ENCODE results near the gene PXDN.

PXDN gene

GRCh38 chr2:1586923-1587840 lies 157.1 kb downstream of the PXDN start:
- no peak overlapping the region for H3K27ac ChIP-seq (ENCODE audit: insufficient read depth, low read length, poor library complexity, severe bottlenecking)
- DNase-seq = no peak
- H3K36me3 ChIP-seq (ENCODE audit: control insufficient read depth, insufficient read depth, low read length) = no peaks in the 10 kb centered on the region

GRCh38 chr2:1586251-1586922 lies 157.9 kb downstream of the PXDN start:
- DNase-seq = no peak

More at GRCh38 chr2:1586923-1587840, 157.1 kb downstream of the PXDN start:
- Histone ChIP-seq H3K4me3 (ENCODE audit: insufficient read depth, low read depth, low read length, poor library complexity, severe bottlenecking) (no peak overlapping the region), H3K9me3 (ENCODE audit: control insufficient read depth, low read length) (no peaks in the 10 kb centered on the region), H3K4me1 (ENCODE audit: control insufficient read depth, insufficient read depth, low read length, poor library complexity, severe bottlenecking) (no peaks in the 10 kb centered on the region), H3K27me3 (replicated peaks; ENCODE audit: control insufficient read depth, insufficient read depth, low read length, poor library complexity, severe bottlenecking) (no peaks in the 10 kb centered on the region)

GRCh38 chr2:1585635-1586034 lies 158.7 kb downstream of the PXDN start:
- no peak overlapping the region for H3K4me3 ChIP-seq (ENCODE audit: insufficient read depth, low read depth, low read length, poor library complexity, severe bottlenecking)
- no peaks in the 10 kb centered on the region for H3K4me1 ChIP-seq (ENCODE audit: control insufficient read depth, insufficient read depth, low read length, poor library complexity, severe bottlenecking)
- no peaks in the 10 kb centered on the region for H3K9me3 ChIP-seq (ENCODE audit: control insufficient read depth, low read length)
- no peaks in the 10 kb centered on the region for H3K27me3 ChIP-seq (replicated peaks; ENCODE audit: control insufficient read depth, insufficient read depth, low read length, poor library complexity, severe bottlenecking)
- DNase-seq = no peak
- no peaks in the 10 kb centered on the region for H3K36me3 ChIP-seq (ENCODE audit: control insufficient read depth, insufficient read depth, low read length)
- H3K27ac ChIP-seq (ENCODE audit: insufficient read depth, low read length, poor library complexity, severe bottlenecking) = no peak overlapping the region

More at GRCh38 chr2:1586251-1586922, 157.9 kb downstream of the PXDN start:
- Histone ChIP-seq H3K4me1 (ENCODE audit: control insufficient read depth, insufficient read depth, low read length, poor library complexity, severe bottlenecking) (no peaks in the 10 kb centered on the region), H3K27me3 (replicated peaks; ENCODE audit: control insufficient read depth, insufficient read depth, low read length, poor library complexity, severe bottlenecking) (no peaks in the 10 kb centered on the region), H3K4me3 (ENCODE audit: insufficient read depth, low read depth, low read length, poor library complexity, severe bottlenecking) (no peak overlapping the region), H3K27ac (ENCODE audit: insufficient read depth, low read length, poor library complexity, severe bottlenecking) (no peak overlapping the region), H3K9me3 (ENCODE audit: control insufficient read depth, low read length) (no peaks in the 10 kb centered on the region), H3K36me3 (ENCODE audit: control insufficient read depth, insufficient read depth, low read length) (no peaks in the 10 kb centered on the region)

- Histone ChIP-seq H3K27me3 (replicated peaks; ENCODE audit: control insufficient read depth, insufficient read depth, low read length, poor library complexity, severe bottlenecking) (no peaks in the 10 kb centered on the region), H3K4me3 (ENCODE audit: insufficient read depth, low read depth, low read length, poor library complexity, severe bottlenecking) (no peak overlapping the region), H3K36me3 (ENCODE audit: control insufficient read depth, insufficient read depth, low read length) (no peaks in the 10 kb centered on the region), H3K4me1 (ENCODE audit: control insufficient read depth, insufficient read depth, low read length, poor library complexity, severe bottlenecking) (no peaks in the 10 kb centered on the region), H3K9me3 (ENCODE audit: control insufficient read depth, low read length) (no peaks in the 10 kb centered on the region), H3K27ac (ENCODE audit: insufficient read depth, low read length, poor library complexity, severe bottlenecking) (no peak overlapping the region)
- no peak for DNase-seq
Measured at GRCh38 chr2:1584691-1585485, 159.4 kb downstream of the PXDN start.

GRCh38 chr2:1584051-1584531 lies 160.2 kb downstream of the PXDN start:
- Histone ChIP-seq H3K9me3 (ENCODE audit: control insufficient read depth, low read length) (no peaks in the 10 kb centered on the region), H3K36me3 (ENCODE audit: control insufficient read depth, insufficient read depth, low read length) (no peaks in the 10 kb centered on the region), H3K27me3 (replicated peaks; ENCODE audit: control insufficient read depth, insufficient read depth, low read length, poor library complexity, severe bottlenecking) (no peaks in the 10 kb centered on the region), H3K27ac (ENCODE audit: insufficient read depth, low read length, poor library complexity, severe bottlenecking) (no peak overlapping the region), H3K4me3 (ENCODE audit: insufficient read depth, low read depth, low read length, poor library complexity, severe bottlenecking) (no peak overlapping the region), H3K4me1 (ENCODE audit: control insufficient read depth, insufficient read depth, low read length, poor library complexity, severe bottlenecking) (no peaks in the 10 kb centered on the region)
- no peak for DNase-seq

GRCh38 chr2:1582891-1583341 lies 161.4 kb downstream of the PXDN start:
- DNase-seq = no peak
- Histone ChIP-seq H3K27ac (ENCODE audit: insufficient read depth, low read length, poor library complexity, severe bottlenecking) (no peak overlapping the region), H3K36me3 (ENCODE audit: control insufficient read depth, insufficient read depth, low read length) (no peaks in the 10 kb centered on the region), H3K4me1 (ENCODE audit: control insufficient read depth, insufficient read depth, low read length, poor library complexity, severe bottlenecking) (no peaks in the 10 kb centered on the region), H3K9me3 (ENCODE audit: control insufficient read depth, low read length) (no peaks in the 10 kb centered on the region), H3K27me3 (replicated peaks; ENCODE audit: control insufficient read depth, insufficient read depth, low read length, poor library complexity, severe bottlenecking) (no peaks in the 10 kb centered on the region), H3K4me3 (ENCODE audit: insufficient read depth, low read depth, low read length, poor library complexity, severe bottlenecking) (no peak overlapping the region)

GRCh38 chr2:1581965-1582625 lies 162.2 kb downstream of the PXDN start:
- no peak for DNase-seq
- Histone ChIP-seq H3K4me3 (ENCODE audit: insufficient read depth, low read depth, low read length, poor library complexity, severe bottlenecking) (no peak overlapping the region), H3K36me3 (ENCODE audit: control insufficient read depth, insufficient read depth, low read length) (no peaks in the 10 kb centered on the region), H3K27me3 (replicated peaks; ENCODE audit: control insufficient read depth, insufficient read depth, low read length, poor library complexity, severe bottlenecking) (no peaks in the 10 kb centered on the region), H3K4me1 (ENCODE audit: control insufficient read depth, insufficient read depth, low read length, poor library complexity, severe bottlenecking) (no peaks in the 10 kb centered on the region), H3K27ac (ENCODE audit: insufficient read depth, low read length, poor library complexity, severe bottlenecking) (no peak overlapping the region), H3K9me3 (ENCODE audit: control insufficient read depth, low read length) (no peaks in the 10 kb centered on the region)

Data from effector memory CD4-positive, alpha-beta T cell (primary cell).